HAP-1 (cell line): Measurements from ENCODE around the gene L3MBTL3.
"Not testable (repeated sequence)": the region's sequence is repeated elsewhere in the genome, so short reads cannot be mapped to it uniquely, and the experiment has no call there.

Source experiments
- DNase-seq, 2 experiments: peaks; one replicate each; pipeline ENCODE4 v3.0.0-alpha.2; 2016 to 2020; ENCODE audit warnings: low spot score in 2 of 2
- H3K27me3 ChIP-seq: fragments of 250-450 bp; sonication (Bioruptor Pico); 2 replicates; pipeline ENCODE4 v1.5.1; 2020; ENCODE audit warnings: low read depth, mild to moderate bottlenecking, moderate library complexity
- H3K36me3 ChIP-seq: fragments of 250-450 bp; sonication (Bioruptor Pico); replicated peaks from 2 replicates; pipeline ENCODE4 v1.5.1; 2020; ENCODE audit warnings: mild to moderate bottlenecking
- H3K4me1 ChIP-seq: fragments of 250-450 bp; sonication (Bioruptor Pico); 2 replicates; pipeline ENCODE4 v1.5.1; 2020; ENCODE audit warnings: mild to moderate bottlenecking
- H3K4me3 ChIP-seq: fragments of 250-450 bp; sonication (Bioruptor Pico); 2 replicates; pipeline ENCODE4 v1.5.1; 2020; ENCODE audit warnings: mild to moderate bottlenecking, moderate library complexity
- H3K9me3 ChIP-seq: fragments of 250-450 bp; sonication (Bioruptor Pico); 2 replicates; pipeline ENCODE4 v1.5.1; 2020; ENCODE audit warnings: mild to moderate bottlenecking, moderate library complexity
- in situ Hi-C: fragments of 300-500 bp; cut with MboI; formaldehyde crosslinking; loops from 3 replicates; pipeline ENCODE4 v1.14.3; 2020; ENCODE audit warnings: low sequenced_read_pairs, inconsistent platforms, mixed read lengths

Gene L3MBTL3

GRCh38 chr6:130148181-130148580 lies 129.8 kb downstream of the L3MBTL3 start:
- Histone ChIP-seq H3K9me3 (no peaks in the 10 kb centered on the region), H3K4me3 (no peak overlapping the region), H3K4me1 (no peaks in the 10 kb centered on the region), H3K36me3 (no peaks in the 10 kb centered on the region), H3K27me3 (no peaks in the 10 kb centered on the region)
- in situ Hi-C loops, result no loop called here
- DNase-seq, result peak in 1 of 2 experiments; percentile 32

GRCh38 chr6:130149016-130149415 lies 130.6 kb downstream of the L3MBTL3 start:
- H3K36me3 ChIP-seq, H3K27me3 ChIP-seq, DNase-seq, H3K9me3 ChIP-seq, in situ Hi-C loops, H3K4me3 ChIP-seq, H3K4me1 ChIP-seq: not testable (repeated sequence)

- Histone ChIP-seq H3K27me3 (no peaks in the 10 kb centered on the region), H3K36me3 (no peaks in the 10 kb centered on the region), H3K4me3 (no peak overlapping the region), H3K9me3 (no peaks in the 10 kb centered on the region), H3K4me1 (no peaks in the 10 kb centered on the region)
- in situ Hi-C loops, result no loop called here
- DNase-seq, result no peak
Measured at GRCh38 chr6:130150906-130151305, 132.5 kb downstream of the L3MBTL3 start.

GRCh38 chr6:130152908-130153510 lies 134.6 kb downstream of the L3MBTL3 start:
- no peak for DNase-seq
- in situ Hi-C loops, result no loop called here

GRCh38 chr6:130156908-130157307 lies 138.5 kb downstream of the L3MBTL3 start:
- H3K36me3 ChIP-seq, result no peaks in the 10 kb centered on the region
- H3K4me3 ChIP-seq, result no peak overlapping the region
- DNase-seq, result no peak
- H3K4me1 ChIP-seq, result no peaks in the 10 kb centered on the region
- no peaks in the 10 kb centered on the region for H3K9me3 ChIP-seq
- in situ Hi-C loops, result no loop called here
- H3K27me3 ChIP-seq, result no peaks in the 10 kb centered on the region

More at GRCh38 chr6:130152908-130153510, 134.6 kb downstream of the L3MBTL3 start:
- Histone ChIP-seq H3K9me3 (no peaks in the 10 kb centered on the region), H3K36me3 (no peaks in the 10 kb centered on the region), H3K27me3 (no peaks in the 10 kb centered on the region), H3K4me1 (no peaks in the 10 kb centered on the region), H3K4me3 (no peak overlapping the region)

GRCh38 chr6:130158056-130158455 lies 139.7 kb downstream of the L3MBTL3 start:
- H3K9me3 ChIP-seq, result no peaks in the 10 kb centered on the region
- no peaks in the 10 kb centered on the region for H3K36me3 ChIP-seq
- H3K27me3 ChIP-seq, result no peaks in the 10 kb centered on the region
- no peaks in the 10 kb centered on the region for H3K4me1 ChIP-seq
- H3K4me3 ChIP-seq, result no peak overlapping the region
- in situ Hi-C loops, result no loop called here
- no peak for DNase-seq

GRCh38 chr6:130158548-130158947 lies 140.2 kb downstream of the L3MBTL3 start:
- Histone ChIP-seq H3K27me3 (no peaks in the 10 kb centered on the region), H3K4me3 (no peak overlapping the region), H3K36me3 (no peaks in the 10 kb centered on the region), H3K9me3 (no peaks in the 10 kb centered on the region), H3K4me1 (no peaks in the 10 kb centered on the region)
- in situ Hi-C loops, result no loop called here
- no peak for DNase-seq

GRCh38 chr6:130159956-130160355 lies 141.6 kb downstream of the L3MBTL3 start:
- Histone ChIP-seq H3K36me3 (no peaks in the 10 kb centered on the region), H3K27me3 (no peaks in the 10 kb centered on the region), H3K4me1 (no peaks in the 10 kb centered on the region), H3K9me3 (no peaks in the 10 kb centered on the region), H3K4me3 (no peak overlapping the region)
- in situ Hi-C loops, result no loop called here
- DNase-seq, result no peak

- Histone ChIP-seq H3K4me3 (no peak overlapping the region), H3K4me1 (no peaks in the 10 kb centered on the region), H3K36me3 (no peaks in the 10 kb centered on the region), H3K9me3 (no peaks in the 10 kb centered on the region), H3K27me3 (no peaks in the 10 kb centered on the region)
- in situ Hi-C loops, result no loop called here
- DNase-seq, result no peak
Measured at GRCh38 chr6:130161683-130162404, 143.5 kb downstream of the L3MBTL3 start.

- DNase-seq, result no peak
- H3K4me1 ChIP-seq, result no peaks in the 10 kb centered on the region
- no peak overlapping the region for H3K4me3 ChIP-seq
- no peaks in the 10 kb centered on the region for H3K9me3 ChIP-seq
- no peaks in the 10 kb centered on the region for H3K36me3 ChIP-seq
- in situ Hi-C loops, result no loop called here
- H3K27me3 ChIP-seq, result no peaks in the 10 kb centered on the region
Measured at GRCh38 chr6:130162421-130162820, 144.0 kb downstream of the L3MBTL3 start.

- Histone ChIP-seq H3K4me1 (no peaks in the 10 kb centered on the region), H3K36me3 (no peaks in the 10 kb centered on the region), H3K27me3 (no peaks in the 10 kb centered on the region), H3K4me3 (no peak overlapping the region), H3K9me3 (no peaks in the 10 kb centered on the region)
- in situ Hi-C loops, result no loop called here
- DNase-seq, result no peak
Measured at GRCh38 chr6:130163266-130163665, 144.9 kb downstream of the L3MBTL3 start.

GRCh38 chr6:130164251-130164650 lies 145.9 kb downstream of the L3MBTL3 start:
- H3K4me1 ChIP-seq, result no peaks in the 10 kb centered on the region
- H3K36me3 ChIP-seq, result no peaks in the 10 kb centered on the region
- H3K9me3 ChIP-seq, result no peaks in the 10 kb centered on the region
- no peak for DNase-seq
- no peak overlapping the region for H3K4me3 ChIP-seq
- no peaks in the 10 kb centered on the region; the same call in 1 of the 2 replicates for H3K27me3 ChIP-seq
- in situ Hi-C loops, result no loop called here

GRCh38 chr6:130167655-130168054 lies 149.3 kb downstream of the L3MBTL3 start:
- in situ Hi-C loops, result no loop called here

GRCh38 chr6:130170160-130170559 lies 151.8 kb downstream of the L3MBTL3 start:
- DNase-seq, H3K9me3 ChIP-seq, in situ Hi-C loops: not testable (repeated sequence)

More at GRCh38 chr6:130167655-130168054, 149.3 kb downstream of the L3MBTL3 start:
- Histone ChIP-seq H3K4me1 (no peaks in the 10 kb centered on the region), H3K4me3 (no peak overlapping the region), H3K27me3 (no peaks in the 10 kb centered on the region; the same call in 1 of the 2 replicates), H3K9me3 (no peaks in the 10 kb centered on the region), H3K36me3 (no peaks in the 10 kb centered on the region)
- DNase-seq, result no peak

More at GRCh38 chr6:130170160-130170559, 151.8 kb downstream of the L3MBTL3 start:
- not testable (repeated sequence) for H3K4me3 ChIP-seq, H3K36me3 ChIP-seq, H3K4me1 ChIP-seq, H3K27me3 ChIP-seq
